HCT116 (cell line): Measurements from ENCODE around the gene TVP23A. TPM values are rescaled to one million over a fixed set of nuclear protein-coding genes. Genes with fewer than 3 reads are reported as not detected.

Experiments
- ATAC-seq: fragments of 200-7000 bp; cut with Tn5 transposase; 2 replicates; pipeline ENCODE4 v1.9.1; 2020; ENCODE audit warnings: mild to moderate bottlenecking, moderate library complexity
- BruUV-seq: library from RNA; stranded (reverse); fragments of 400-500 nt; replicated peaks from 2 replicates; lab custom pipeline; 2021; lab: Mats Ljungman, UMichigan
- CTCF ChIA-PET: fragments of 300-600 bp; sonication (Branson Sonifier 250); formaldehyde crosslinking; loops from one replicate; lab custom pipeline; 2021; ENCODE audit warnings: antibody characterized with exemption; lab: Charles Lee
- POLR2A ChIA-PET: fragments of 300-600, 350-600 bp; sonication (Branson Sonifier 250); formaldehyde crosslinking; loops from one replicate; lab custom pipeline; 2021; ENCODE audit warnings: antibody characterized with exemption; lab: Charles Lee
- RAD21 ChIA-PET, 2 experiments: fragments of 300-600 bp; sonication (Branson Sonifier 250); formaldehyde crosslinking; loops; one replicate each; lab custom pipeline; 2023; ENCODE audit warnings: low total read pairs in 2 of 2; ENCODE audit not compliant: uncharacterized antibody in 2 of 2, unreplicated experiment in 2 of 2, low non-redundant PET in 1 of 2; lab: Charles Lee
- DNase-seq: peaks from one replicate; pipeline ENCODE4 v3.0.0-alpha.2; 2010; ENCODE audit warnings: low read depth, low spot score
- H2AFZ ChIP-seq: fragments of 200-600 bp; shearing (Covaris generic), sonication (generic); 2 replicates; pipeline ENCODE4 v1.6.1; 2017; ENCODE audit warnings: low read depth, mixed run types, mixed read lengths, antibody characterized with exemption, low read length; ENCODE audit not compliant: poor library complexity, severe bottlenecking
- H3K27ac ChIP-seq: 2 replicates; pipeline ENCODE4 v1.5.1; 2012; ENCODE audit warnings: low read depth, low read length
- H3K27me3 ChIP-seq: fragments of 200-600 bp; sonication (generic); 2 replicates; pipeline ENCODE4 v1.6.1; 2016; ENCODE audit warnings: mixed run types, low read length, mixed read lengths; ENCODE audit not compliant: insufficient read depth
- H3K36me3 ChIP-seq, 2 experiments: fragments of 200-500 bp in 1 of 2; fragments of 200-600 bp in 1 of 2; sonication (Bioruptor generic) in 1 of 2; sonication (generic) in 1 of 2; 2 replicates each; pipeline versions ENCODE4 v1.5.1 to v1.6.1; 2014 to 2016; ENCODE audit warnings: low read length in 2 of 2, inconsistent platforms in 1 of 2, mixed read lengths in 1 of 2, mixed run types in 1 of 2; ENCODE audit not compliant: insufficient read depth in 2 of 2, control insufficient read depth in 1 of 2
- H3K4me1 ChIP-seq, 2 experiments: fragments of 200-600 bp in 1 of 2; sonication (generic) in 1 of 2; 2 replicates each; pipeline versions ENCODE4 v1.5.1 to v1.6.1; 2012 to 2017; ENCODE audit warnings: low read length in 2 of 2, inconsistent platforms in 1 of 2, mild to moderate bottlenecking in 1 of 2, mixed read lengths in 1 of 2, mixed run types in 1 of 2, moderate library complexity in 1 of 2; ENCODE audit not compliant: insufficient read depth in 2 of 2, control insufficient read depth in 1 of 2
- H3K4me2 ChIP-seq: fragments of 200-600 bp; sonication (generic); 2 replicates; pipeline ENCODE4 v1.6.1; 2017; ENCODE audit warnings: mixed run types, low read length, mixed read lengths
- H3K4me3 ChIP-seq, 2 experiments: fragments of 200-600 bp in 1 of 2; sonication (generic) in 1 of 2; replicated peaks in 1 of 2; 2 replicates each; pipeline ENCODE4 v1.5.1; 2011 to 2016; ENCODE audit warnings: low read length in 2 of 2, control low read depth in 1 of 2, low read depth in 1 of 2, mild to moderate bottlenecking in 1 of 2, mixed read lengths in 1 of 2, mixed run types in 1 of 2
- H3K79me2 ChIP-seq: fragments of 200-600 bp; sonication (generic); 2 replicates; pipeline ENCODE4 v1.6.1; 2017; ENCODE audit warnings: mild to moderate bottlenecking, mixed run types, low read length, moderate library complexity, mixed read lengths; ENCODE audit not compliant: insufficient read depth
- H3K9ac ChIP-seq: fragments of 200-600 bp; sonication (generic); 2 replicates; pipeline ENCODE4 v1.6.1; 2016; ENCODE audit warnings: low read length, mixed read lengths
- H3K9me2 ChIP-seq: fragments of 200-600 bp; sonication (generic), shearing (Covaris generic); 2 replicates; pipeline ENCODE4 v1.6.1; 2017; ENCODE audit warnings: mixed run types, mild to moderate bottlenecking, moderate library complexity; ENCODE audit not compliant: insufficient read depth
- H3K9me3 ChIP-seq, 2 experiments: fragments of 200-500 bp in 1 of 2; fragments of 200-600 bp in 1 of 2; sonication (Bioruptor generic) in 1 of 2; sonication (generic) in 1 of 2; 2 replicates each; pipeline ENCODE4 v1.6.1; 2014 to 2017; ENCODE audit warnings: low read length in 2 of 2, mixed read lengths in 2 of 2, inconsistent platforms in 1 of 2, low read depth in 1 of 2, mild to moderate bottlenecking in 1 of 2, mixed run types in 1 of 2, moderate library complexity in 1 of 2; ENCODE audit not compliant: control insufficient read depth in 1 of 2, insufficient read depth in 1 of 2
- H4K20me1 ChIP-seq: fragments of 200-600 bp; sonication (generic), shearing (Covaris generic); 2 replicates; pipeline ENCODE4 v1.6.1; 2017; ENCODE audit warnings: mixed run types, mild to moderate bottlenecking, moderate library complexity; ENCODE audit not compliant: insufficient read depth
- CBX3 ChIP-seq: IDR thresholded peaks from 2 replicates; pipeline ENCODE4 v1.6.1; 2012; ENCODE audit warnings: low read depth
- CEBPB ChIP-seq: IDR thresholded peaks from 2 replicates; pipeline ENCODE4 v1.6.1; 2012; ENCODE audit warnings: low read depth
- EGR1 ChIP-seq: IDR thresholded peaks from 2 replicates; pipeline ENCODE4 v1.6.1; 2012; ENCODE audit warnings: low read depth
- ELF1 ChIP-seq: IDR thresholded peaks from 2 replicates; pipeline ENCODE4 v1.6.1; 2012; ENCODE audit warnings: low read depth, borderline replicate concordance
- EZH2 ChIP-seq: fragments of 200-600 bp; sonication (generic); IDR thresholded peaks from 2 replicates; pipeline ENCODE4 v1.6.1; 2017; ENCODE audit warnings: antibody characterized with exemption, mixed run types
- JUND ChIP-seq: IDR thresholded peaks from 2 replicates; pipeline ENCODE4 v1.6.1; 2012
- POLR2A ChIP-seq: IDR thresholded peaks from 2 replicates; pipeline ENCODE4 v1.7.0; 2011; ENCODE audit warnings: borderline replicate concordance; ENCODE audit not compliant: insufficient read depth, insufficient read length; ENCODE audit errors: extremely low read depth
- POLR2AphosphoS5 ChIP-seq: IDR thresholded peaks from 2 replicates; pipeline ENCODE4 v1.6.1; 2011; ENCODE audit warnings: mild to moderate bottlenecking, low read depth, low read length, moderate library complexity
- RAD21 ChIP-seq: IDR thresholded peaks from 2 replicates; pipeline ENCODE4 v1.6.1; 2012; ENCODE audit warnings: low read depth, mild to moderate bottlenecking
- SIN3A ChIP-seq: IDR thresholded peaks from 2 replicates; pipeline ENCODE4 v1.6.1; 2012; ENCODE audit warnings: low read depth
- SP1 ChIP-seq: IDR thresholded peaks from 2 replicates; pipeline ENCODE4 v1.6.1; 2012; ENCODE audit warnings: low read depth
- YY1 ChIP-seq: IDR thresholded peaks from 2 replicates; pipeline ENCODE4 v1.6.1; 2011; ENCODE audit warnings: low read length, low read depth, moderate library complexity, mild to moderate bottlenecking; ENCODE audit not compliant: insufficient replicate concordance; ENCODE audit errors: extremely low read depth
- ZFX ChIP-seq: fragments of 450-650 bp; IDR thresholded peaks from 2 replicates; pipeline ENCODE4 v1.6.1; 2017
- intact Hi-C: fragments of 100-400 bp; cut with micrococcal nuclease; formaldehyde crosslinking; loops from 2 replicates; pipeline ENCODE4 v1.10.0; 2022
- total RNA-seq: library from RNA; stranded (reverse); gene quantifications from one replicate; pipeline ENCODE4 v1.2.1, GENCODE V29; 2021; ENCODE audit not compliant: unreplicated experiment
- TF ChIP-seq, protein P1 (sequence below): IDR thresholded peaks from 2 replicates; pipeline ENCODE4 v1.6.1; 2012
- TF ChIP-seq, protein P2 (sequence below): IDR thresholded peaks from 2 replicates; pipeline ENCODE4 v1.6.1; 2012
- TF ChIP-seq, protein P3 (sequence below): IDR thresholded peaks from 2 replicates; pipeline ENCODE4 v1.6.1; 2012; ENCODE audit warnings: low read depth
- TF ChIP-seq, protein P4 (sequence below): IDR thresholded peaks from 2 replicates; pipeline ENCODE4 v1.6.1; 2011; ENCODE audit warnings: mild to moderate bottlenecking, low read length, moderate library complexity; ENCODE audit not compliant: insufficient replicate concordance; ENCODE audit errors: extremely low read depth

Gene TVP23A
- total RNA-seq, 1 experiment from 2014 or later: not detected

DNA sequence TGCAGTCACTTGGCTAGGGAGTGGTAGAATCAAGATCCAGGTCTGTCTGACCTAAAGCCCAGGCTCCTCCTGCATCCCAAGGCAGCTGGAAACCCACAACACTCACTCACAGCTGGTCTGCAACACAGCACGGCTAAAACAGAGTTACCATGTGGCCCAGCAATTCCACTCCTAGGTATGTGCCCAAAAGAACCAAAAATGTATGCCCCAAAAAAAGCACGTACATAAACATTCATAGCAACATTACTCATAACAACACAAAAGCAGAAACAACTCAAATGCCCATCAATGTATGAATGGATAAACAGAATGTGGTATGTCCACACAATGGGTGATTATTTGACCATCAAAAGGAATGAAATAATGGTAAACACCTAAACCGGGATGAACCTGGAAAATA is 8.9 kb downstream of the TVP23A start (continued):
- TF ChIP-seq ZFX (no peak), CEBPB (no peak), SP1 (no peak), POLR2A (no peak), SIN3A (no peak)
- TF ChIP-seq, protein P1, sequence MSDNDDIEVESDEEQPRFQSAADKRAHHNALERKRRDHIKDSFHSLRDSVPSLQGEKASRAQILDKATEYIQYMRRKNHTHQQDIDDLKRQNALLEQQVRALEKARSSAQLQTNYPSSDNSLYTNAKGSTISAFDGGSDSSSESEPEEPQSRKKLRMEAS: no peak
- TF ChIP-seq, protein P2, sequence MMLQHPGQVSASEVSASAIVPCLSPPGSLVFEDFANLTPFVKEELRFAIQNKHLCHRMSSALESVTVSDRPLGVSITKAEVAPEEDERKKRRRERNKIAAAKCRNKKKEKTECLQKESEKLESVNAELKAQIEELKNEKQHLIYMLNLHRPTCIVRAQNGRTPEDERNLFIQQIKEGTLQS: no peak
- TF ChIP-seq, protein P3, sequence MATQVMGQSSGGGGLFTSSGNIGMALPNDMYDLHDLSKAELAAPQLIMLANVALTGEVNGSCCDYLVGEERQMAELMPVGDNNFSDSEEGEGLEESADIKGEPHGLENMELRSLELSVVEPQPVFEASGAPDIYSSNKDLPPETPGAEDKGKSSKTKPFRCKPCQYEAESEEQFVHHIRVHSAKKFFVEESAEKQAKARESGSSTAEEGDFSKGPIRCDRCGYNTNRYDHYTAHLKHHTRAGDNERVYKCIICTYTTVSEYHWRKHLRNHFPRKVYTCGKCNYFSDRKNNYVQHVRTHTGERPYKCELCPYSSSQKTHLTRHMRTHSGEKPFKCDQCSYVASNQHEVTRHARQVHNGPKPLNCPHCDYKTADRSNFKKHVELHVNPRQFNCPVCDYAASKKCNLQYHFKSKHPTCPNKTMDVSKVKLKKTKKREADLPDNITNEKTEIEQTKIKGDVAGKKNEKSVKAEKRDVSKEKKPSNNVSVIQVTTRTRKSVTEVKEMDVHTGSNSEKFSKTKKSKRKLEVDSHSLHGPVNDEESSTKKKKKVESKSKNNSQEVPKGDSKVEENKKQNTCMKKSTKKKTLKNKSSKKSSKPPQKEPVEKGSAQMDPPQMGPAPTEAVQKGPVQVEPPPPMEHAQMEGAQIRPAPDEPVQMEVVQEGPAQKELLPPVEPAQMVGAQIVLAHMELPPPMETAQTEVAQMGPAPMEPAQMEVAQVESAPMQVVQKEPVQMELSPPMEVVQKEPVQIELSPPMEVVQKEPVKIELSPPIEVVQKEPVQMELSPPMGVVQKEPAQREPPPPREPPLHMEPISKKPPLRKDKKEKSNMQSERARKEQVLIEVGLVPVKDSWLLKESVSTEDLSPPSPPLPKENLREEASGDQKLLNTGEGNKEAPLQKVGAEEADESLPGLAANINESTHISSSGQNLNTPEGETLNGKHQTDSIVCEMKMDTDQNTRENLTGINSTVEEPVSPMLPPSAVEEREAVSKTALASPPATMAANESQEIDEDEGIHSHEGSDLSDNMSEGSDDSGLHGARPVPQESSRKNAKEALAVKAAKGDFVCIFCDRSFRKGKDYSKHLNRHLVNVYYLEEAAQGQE: no peak

DNA sequence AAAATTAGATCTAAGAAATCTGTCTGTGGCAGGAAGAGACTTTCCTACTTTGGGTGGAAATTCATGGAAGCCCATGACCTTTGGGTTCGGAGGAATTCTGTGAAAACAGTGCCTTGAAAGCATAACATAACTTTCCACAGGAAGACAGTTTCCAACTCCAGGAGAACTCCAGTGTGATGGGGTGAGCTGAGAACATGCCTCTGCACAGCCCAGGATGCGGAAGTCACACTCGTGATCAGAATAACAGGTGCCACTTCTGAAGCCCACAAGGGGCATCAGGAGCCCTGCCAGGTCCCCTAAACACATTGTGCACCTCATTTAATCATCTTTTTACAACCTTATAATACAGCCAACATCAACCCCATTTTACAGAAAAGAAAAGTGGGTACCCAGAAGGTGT is 9.7 kb downstream of the TVP23A start:
- Histone ChIP-seq H3K9me3 (no peaks in the 10 kb centered on the region), H3K36me3 (no peaks in the 10 kb centered on the region), H3K9ac (no peak overlapping the region), H3K79me2 (no peaks in the 10 kb centered on the region), H2AFZ (no peak overlapping the region), H3K4me2 (no peak overlapping the region), H3K27ac (no peak overlapping the region), H3K4me1 (no peaks in the 10 kb centered on the region), H3K27me3 (0 out of 2 replicates have a peak, but pooled peaks cover 2% of the 10 kb centered on the region), H4K20me1 (no peaks in the 10 kb centered on the region), H3K4me3 (no peak overlapping the region), H3K9me2 (no peaks in the 10 kb centered on the region)
- DNase-seq (no peak), ATAC-seq (no peak)
- ChIA-PET CTCF (no interaction called here), RAD21 (no interaction called here), POLR2A (no interaction called here)
- intact Hi-C loops: loop anchor here (10.0 kb wide), 1 partner anchor 106 kb away; no protein-coding TSS in a partner anchor
- no TSS peak for BruUV-seq
- TF ChIP-seq EGR1 (no peak), EZH2 (no peak), POLR2AphosphoS5 (no peak), CBX3 (no peak), POLR2A (no peak), RAD21 (no peak), ELF1 (no peak), YY1 (no peak), JUND (no peak)
- TF ChIP-seq, protein P3: no peak
- TF ChIP-seq, protein P4, sequence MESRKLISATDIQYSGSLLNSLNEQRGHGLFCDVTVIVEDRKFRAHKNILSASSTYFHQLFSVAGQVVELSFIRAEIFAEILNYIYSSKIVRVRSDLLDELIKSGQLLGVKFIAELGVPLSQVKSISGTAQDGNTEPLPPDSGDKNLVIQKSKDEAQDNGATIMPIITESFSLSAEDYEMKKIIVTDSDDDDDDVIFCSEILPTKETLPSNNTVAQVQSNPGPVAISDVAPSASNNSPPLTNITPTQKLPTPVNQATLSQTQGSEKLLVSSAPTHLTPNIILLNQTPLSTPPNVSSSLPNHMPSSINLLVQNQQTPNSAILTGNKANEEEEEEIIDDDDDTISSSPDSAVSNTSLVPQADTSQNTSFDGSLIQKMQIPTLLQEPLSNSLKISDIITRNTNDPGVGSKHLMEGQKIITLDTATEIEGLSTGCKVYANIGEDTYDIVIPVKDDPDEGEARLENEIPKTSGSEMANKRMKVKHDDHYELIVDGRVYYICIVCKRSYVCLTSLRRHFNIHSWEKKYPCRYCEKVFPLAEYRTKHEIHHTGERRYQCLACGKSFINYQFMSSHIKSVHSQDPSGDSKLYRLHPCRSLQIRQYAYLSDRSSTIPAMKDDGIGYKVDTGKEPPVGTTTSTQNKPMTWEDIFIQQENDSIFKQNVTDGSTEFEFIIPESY: no peak
